HG03108 (cell line): Measurements from ENCODE around the gene SBF2.

Experiments used
- ATAC-seq: cut with Tn5 transposase; IDR thresholded peaks from one replicate; pipeline ENCODE4 v1.9.1; 2021; ENCODE audit warnings: moderate library complexity; ENCODE audit not compliant: unreplicated experiment

SBF2 gene

GRCh38 chr11:10317776-10318526, 23.9 kb upstream of the SBF2 start:
- peak; percentile 49 for ATAC-seq

GRCh38 chr11:10317151-10317755, 23.2 kb upstream of the SBF2 start:
- no peak for ATAC-seq

GRCh38 chr11:10315083-10315482, 21.1 kb upstream of the SBF2 start:
- ATAC-seq: no peak

GRCh38 chr11:10314199-10315072, 20.4 kb upstream of the SBF2 start:
- ATAC-seq: peak; percentile 50

DNA sequence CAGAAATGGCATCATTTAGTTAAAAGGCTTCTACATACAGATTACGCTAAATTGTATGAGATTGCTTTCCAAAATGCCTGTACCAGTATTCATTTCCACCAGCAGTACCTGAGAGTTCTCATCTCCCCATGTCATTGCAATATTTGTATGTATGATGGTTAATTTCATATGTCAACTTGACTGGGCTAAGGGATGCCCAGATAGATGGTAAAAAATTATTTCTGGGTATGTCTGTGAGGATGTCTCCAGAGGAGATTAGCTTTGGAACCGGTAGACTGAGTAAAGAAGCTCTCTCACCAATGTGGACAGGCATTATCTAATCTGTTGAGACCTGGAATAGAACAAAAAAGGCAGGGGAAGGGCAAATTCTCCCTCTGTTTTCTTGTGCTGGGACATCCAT, 17.8 kb upstream of the SBF2 start:
- ATAC-seq: no peak

GRCh38 chr11:10310301-10310841, 16.4 kb upstream of the SBF2 start:
- no peak for ATAC-seq

DNA sequence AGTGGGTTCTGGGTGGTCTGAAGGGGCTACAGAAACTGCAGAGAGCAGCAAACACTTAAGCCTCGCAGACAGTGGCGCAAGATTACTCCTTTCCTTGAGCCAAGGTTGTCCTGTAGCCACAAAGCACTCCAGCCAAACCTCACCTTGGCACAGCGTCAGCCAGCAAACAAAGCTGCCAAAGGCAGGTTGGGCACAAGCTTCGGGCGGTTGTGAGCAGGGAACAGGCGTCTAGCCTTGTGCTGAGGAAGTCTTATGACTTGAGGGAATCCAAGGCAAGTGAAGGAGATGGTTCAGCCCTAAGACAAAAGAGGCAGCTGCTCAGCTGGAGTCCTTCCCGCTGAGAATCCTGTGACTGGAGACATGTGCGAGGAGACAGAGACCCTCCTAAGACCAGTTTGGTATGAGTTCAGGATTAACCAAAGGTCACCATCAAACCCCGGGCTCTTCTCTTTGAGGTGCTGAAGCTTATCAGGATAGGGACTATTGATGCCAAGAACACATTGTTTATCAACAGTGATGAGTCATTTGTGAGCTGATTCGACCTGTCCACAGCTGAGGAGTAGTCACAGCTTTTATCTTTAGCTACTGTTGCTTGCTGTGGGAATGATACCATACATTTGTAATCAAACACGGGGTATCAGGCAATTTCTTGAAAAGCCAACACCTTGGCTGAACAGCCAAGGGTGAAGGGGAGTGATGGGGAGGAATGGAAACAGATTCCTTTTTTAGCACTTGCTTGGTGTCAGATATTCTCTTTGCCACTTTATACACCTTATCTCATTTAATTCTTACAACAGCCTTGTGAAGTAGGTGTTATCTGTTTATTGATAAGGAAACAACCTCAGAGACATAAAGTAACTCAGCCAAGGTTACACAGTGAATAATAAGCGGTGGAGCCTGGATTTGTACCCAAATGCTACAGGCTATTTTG, 15.4 kb upstream of the SBF2 start:
- no peak for ATAC-seq

GRCh38 chr11:10308201-10308954, 14.4 kb upstream of the SBF2 start:
- ATAC-seq: no peak

GRCh38 chr11:10307400-10308200, 13.6 kb upstream of the SBF2 start:
- peak; percentile 67 for ATAC-seq

- no peak for ATAC-seq
These were observed 13.0 kb upstream of the SBF2 start for GRCh38 chr11:10307022-10307399.

DNA sequence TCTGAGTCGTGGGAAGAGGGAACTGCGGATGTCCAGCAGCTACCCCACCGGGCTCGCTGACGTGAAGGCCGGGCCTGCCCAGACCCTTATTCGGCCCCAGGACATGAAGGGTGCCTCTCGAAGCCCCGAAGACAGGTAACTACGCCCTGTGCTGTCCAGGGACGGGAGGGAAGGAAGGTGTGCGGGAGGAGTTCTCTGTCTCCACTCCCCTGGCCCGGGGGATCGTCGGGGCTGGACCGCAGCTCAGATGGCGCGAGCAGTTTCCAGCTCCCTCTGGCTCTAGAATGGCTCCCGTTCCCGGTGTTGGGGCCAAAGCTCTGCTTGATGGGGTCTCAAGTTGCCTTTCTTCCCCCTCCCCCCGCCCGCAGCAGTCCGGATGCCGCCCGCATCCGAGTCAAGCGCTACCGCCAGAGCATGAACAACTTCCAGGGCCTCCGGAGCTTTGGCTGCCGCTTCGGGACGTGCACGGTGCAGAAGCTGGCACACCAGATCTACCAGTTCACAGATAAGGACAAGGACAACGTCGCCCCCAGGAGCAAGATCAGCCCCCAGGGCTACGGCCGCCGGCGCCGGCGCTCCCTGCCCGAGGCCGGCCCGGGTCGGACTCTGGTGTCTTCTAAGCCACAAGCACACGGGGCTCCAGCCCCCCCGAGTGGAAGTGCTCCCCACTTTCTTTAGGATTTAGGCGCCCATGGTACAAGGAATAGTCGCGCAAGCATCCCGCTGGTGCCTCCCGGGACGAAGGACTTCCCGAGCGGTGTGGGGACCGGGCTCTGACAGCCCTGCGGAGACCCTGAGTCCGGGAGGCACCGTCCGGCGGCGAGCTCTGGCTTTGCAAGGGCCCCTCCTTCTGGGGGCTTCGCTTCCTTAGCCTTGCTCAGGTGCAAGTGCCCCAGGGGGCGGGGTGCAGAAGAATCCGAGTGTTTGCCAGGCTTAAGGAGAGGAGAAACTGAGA, 12.2 kb upstream of the SBF2 start:
- ATAC-seq: no peak

DNA sequence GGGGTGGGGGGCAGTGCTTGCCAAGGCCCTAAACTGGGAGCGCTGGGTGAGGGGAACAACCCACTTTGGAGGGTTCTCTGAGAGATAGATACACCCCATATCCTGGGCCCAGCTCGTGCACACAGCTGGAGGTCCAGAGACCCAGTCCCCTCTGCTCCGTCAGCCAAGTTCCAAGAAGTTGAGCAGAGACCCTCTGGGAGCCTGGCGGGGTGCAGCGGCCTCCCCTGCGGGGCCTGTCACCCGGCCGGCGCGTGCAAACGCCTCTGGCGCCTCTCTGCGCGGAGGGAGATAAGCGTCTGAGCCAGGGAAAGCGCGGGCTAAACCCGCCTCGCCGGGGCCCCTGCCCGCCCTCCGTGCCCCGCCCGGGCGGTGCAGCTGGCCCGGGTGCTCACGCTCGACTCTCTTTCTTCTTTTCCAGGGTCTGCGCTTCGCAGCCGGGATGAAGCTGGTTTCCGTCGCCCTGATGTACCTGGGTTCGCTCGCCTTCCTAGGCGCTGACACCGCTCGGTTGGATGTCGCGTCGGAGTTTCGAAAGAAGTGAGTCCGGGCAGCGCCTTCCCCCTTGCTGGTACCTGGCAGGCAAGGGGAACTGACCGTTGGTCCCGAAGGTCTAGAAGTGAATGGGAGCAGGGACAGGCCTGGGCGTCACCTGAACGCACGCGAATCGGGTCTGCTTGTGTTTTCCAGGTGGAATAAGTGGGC, 11.4 kb upstream of the SBF2 start:
- ATAC-seq: no peak

DNA sequence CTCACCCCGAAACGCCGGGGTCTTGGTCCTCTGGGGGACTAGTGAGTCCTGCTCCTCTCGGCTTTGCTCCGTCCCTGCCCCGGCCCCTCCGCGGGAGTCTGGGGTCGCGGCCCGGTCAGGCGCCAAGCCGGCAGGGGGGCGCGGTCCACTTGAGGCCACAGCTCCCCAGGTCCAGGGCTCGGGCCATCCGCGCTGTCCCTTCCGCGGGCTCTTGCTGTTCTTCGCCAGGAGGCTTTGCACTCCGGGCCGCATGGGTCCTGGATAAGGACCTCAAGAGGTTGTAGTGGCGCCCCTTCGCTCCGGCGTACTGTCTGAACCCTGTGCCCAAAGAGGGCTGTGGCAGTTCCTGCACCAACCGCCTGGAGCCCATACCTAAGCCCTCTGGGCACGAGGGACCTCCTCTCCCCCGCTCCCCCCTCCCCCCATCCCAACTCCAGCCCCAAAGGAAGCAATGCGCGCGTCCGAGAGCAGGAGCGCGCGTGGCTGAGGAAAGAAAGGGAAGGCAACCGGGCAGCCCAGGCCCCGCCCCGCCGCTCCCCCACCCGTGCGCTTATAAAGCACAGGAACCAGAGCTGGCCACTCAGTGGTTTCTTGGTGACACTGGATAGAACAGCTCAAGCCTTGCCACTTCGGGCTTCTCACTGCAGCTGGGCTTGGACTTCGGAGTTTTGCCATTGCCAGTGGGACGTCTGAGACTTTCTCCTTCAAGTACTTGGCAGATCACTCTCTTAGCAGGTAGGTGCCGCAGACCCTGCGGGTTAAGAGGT, 10.7 kb upstream of the SBF2 start, which contains the start of gene ADM:
Gene ADM, plus strand, starts transcription at position 579 of the 767 bp plus-strand sequence. CDS start 628 bp downstream, outside the sequence.
- no peak for ATAC-seq

- no peak for ATAC-seq
These were observed 9.7 kb upstream of the SBF2 start for GRCh38 chr11:10303558-10304363.

DNA sequence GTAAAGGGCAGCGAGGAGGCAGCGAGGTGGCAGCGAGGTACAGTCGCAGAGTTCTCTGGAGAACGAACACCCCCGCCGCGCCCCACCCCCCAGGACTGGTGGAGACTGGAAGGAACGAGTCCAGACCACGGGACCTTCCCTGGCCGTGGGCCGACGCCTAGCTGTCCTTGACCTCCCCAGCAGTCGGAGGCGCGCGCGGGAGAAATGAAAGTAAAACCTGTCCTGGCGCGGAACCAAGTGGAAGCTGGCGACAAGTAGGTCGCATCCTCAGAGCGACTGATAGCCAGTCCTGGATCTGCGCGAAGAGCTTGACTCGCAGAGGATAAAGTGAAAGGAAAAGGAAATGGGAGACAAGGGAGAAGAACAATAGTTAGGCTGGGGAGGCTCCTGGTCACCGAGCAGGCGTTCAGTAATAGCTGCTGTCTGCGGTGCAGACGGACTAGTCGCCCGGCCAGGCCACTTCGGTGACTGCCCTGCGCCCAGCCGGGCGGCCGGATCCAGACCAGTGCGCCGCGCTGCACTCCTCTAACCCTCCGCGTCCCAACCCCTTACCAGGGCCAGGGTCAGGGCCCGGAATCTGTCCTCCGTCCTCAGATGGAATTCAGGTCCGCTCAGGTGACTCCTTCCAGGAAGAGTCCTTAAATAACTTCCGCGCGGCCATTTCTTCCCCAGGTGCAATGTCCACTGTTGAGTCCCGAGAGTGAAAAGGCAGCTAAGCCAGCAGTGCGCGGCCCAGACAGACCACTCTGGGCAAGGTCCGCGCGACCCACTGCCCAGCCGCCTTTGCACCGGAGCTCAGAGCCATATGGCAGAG, 8.9 kb upstream of the SBF2 start:
- ATAC-seq: no peak
